ENCODE data around the gene IL26. TPM values are rescaled to one million over a fixed set of nuclear protein-coding genes. Genes with fewer than 3 reads are reported as not detected.
"Not testable (repeated sequence)": the region's sequence is repeated elsewhere in the genome, so short reads cannot be mapped to it uniquely, and the experiment has no call there.

IL26 gene
- total RNA-seq, 1 experiment from 2014 or later: not detected

GRCh38 chr12:68240079-68240478, 14.5 kb upstream of the IL26 start:
- DNase-seq (ENCODE audit: low read depth): peak; percentile 57

GRCh38 chr12:68239309-68239982, 13.8 kb upstream of the IL26 start:
- DNase-seq (ENCODE audit: low read depth): no peak

GRCh38 chr12:68237619-68238018, 12.0 kb upstream of the IL26 start:
- DNase-seq (ENCODE audit: low read depth): peak; percentile 38

GRCh38 chr12:68237078-68237477, 11.5 kb upstream of the IL26 start:
- DNase-seq (ENCODE audit: low read depth): peak; percentile 68

GRCh38 chr12:68236421-68237059, 10.9 kb upstream of the IL26 start:
- peak; percentile 73 for DNase-seq (ENCODE audit: low read depth)

GRCh38 chr12:68235576-68235975, 10.0 kb upstream of the IL26 start:
- DNase-seq (ENCODE audit: low read depth): no peak

GRCh38 chr12:68234140-68234539, 8.5 kb upstream of the IL26 start:
- no peak for DNase-seq (ENCODE audit: low read depth)

- DNase-seq (ENCODE audit: low read depth): no peak
Measured at GRCh38 chr12:68233498-68233897, 7.9 kb upstream of the IL26 start.

- DNase-seq (ENCODE audit: low read depth): no peak
Measured at GRCh38 chr12:68231691-68232090, 6.1 kb upstream of the IL26 start.

GRCh38 chr12:68231229-68231628, 5.6 kb upstream of the IL26 start:
- no peak for DNase-seq (ENCODE audit: low read depth)

GRCh38 chr12:68229956-68230355, 4.3 kb upstream of the IL26 start:
- DNase-seq (ENCODE audit: low read depth): no peak

- DNase-seq (ENCODE audit: low read depth): no peak
Measured at GRCh38 chr12:68227356-68227755, 1.7 kb upstream of the IL26 start.

- peak; percentile 71 for DNase-seq (ENCODE audit: low read depth)
Measured at GRCh38 chr12:68224613-68225285, 861 bp downstream of the IL26 start.

- DNase-seq (ENCODE audit: low read depth): peak; percentile 86
Measured at GRCh38 chr12:68223067-68223747, 2.4 kb downstream of the IL26 start.

- peak; percentile 28 for DNase-seq (ENCODE audit: low read depth)
Measured at GRCh38 chr12:68222326-68222725, 3.3 kb downstream of the IL26 start.

- DNase-seq (ENCODE audit: low read depth): no peak
Measured at GRCh38 chr12:68221497-68221896, 4.1 kb downstream of the IL26 start.

- no peak for DNase-seq (ENCODE audit: low read depth)
Measured at GRCh38 chr12:68210875-68211274, 14.7 kb downstream of the IL26 start.

- not testable (repeated sequence) for DNase-seq (ENCODE audit: low read depth)
Measured at GRCh38 chr12:68209048-68209728, 16.4 kb downstream of the IL26 start.

- no peak for DNase-seq (ENCODE audit: low read depth)
Measured at GRCh38 chr12:68207276-68207675, 18.3 kb downstream of the IL26 start.

- no peak for DNase-seq (ENCODE audit: low read depth)
Measured at GRCh38 chr12:68206446-68206845, 19.2 kb downstream of the IL26 start.

- no peak for DNase-seq (ENCODE audit: low read depth)
Measured at GRCh38 chr12:68203460-68203875, 22.1 kb downstream of the IL26 start.

GRCh38 chr12:68200854-68201253, 24.8 kb downstream of the IL26 start:
- DNase-seq (ENCODE audit: low read depth): no peak
